Mesothelial cell of epicardium (in vitro differentiated cells): ENCODE data around the gene NTSR1. TPM values are rescaled to one million over a fixed set of nuclear protein-coding genes. Genes with fewer than 3 reads are reported as not detected.

Experiments
- DNase-seq, 2 experiments: peaks; one replicate each; pipeline ENCODE4 v3.0.0; 2021; ENCODE audit warnings: low spot score in 2 of 2; ENCODE audit not compliant: unreplicated experiment in 2 of 2
- H3K27ac Mint-ChIP-seq: 2 replicates; pipeline ENCODE4 v1.8.0; 2021; ENCODE audit warnings: mixed read lengths
- H3K27me3 Mint-ChIP-seq: 2 replicates; pipeline ENCODE4 v1.8.0; 2021; ENCODE audit warnings: low read depth, mixed read lengths
- H3K36me3 Mint-ChIP-seq: 2 replicates; pipeline ENCODE4 v1.8.0; 2021; ENCODE audit warnings: mixed read lengths
- H3K4me1 Mint-ChIP-seq: 2 replicates; pipeline ENCODE4 v1.8.0; 2021; ENCODE audit warnings: mixed read lengths
- H3K4me3 Mint-ChIP-seq: 2 replicates; pipeline ENCODE4 v1.8.0; 2021; ENCODE audit warnings: mild to moderate bottlenecking, moderate library complexity, mixed read lengths
- H3K9me3 Mint-ChIP-seq: 2 replicates; pipeline ENCODE4 v1.8.0; 2021; ENCODE audit warnings: mixed read lengths
- total RNA-seq: library from RNA; stranded (reverse); gene quantifications from 3 replicates; pipeline ENCODE4 v1.2.1, GENCODE V29; 2021
- TF ChIP-seq, protein P1 (sequence below): fragments of 200-600 bp; sonication (generic); IDR thresholded peaks from one replicate; pipeline ENCODE4 v1.5.0; 2021; ENCODE audit warnings: antibody characterized with exemption; ENCODE audit not compliant: unreplicated experiment

NTSR1 gene
- total RNA-seq, 1 donor from 2014 or later: 0.36 TPM

DNA sequence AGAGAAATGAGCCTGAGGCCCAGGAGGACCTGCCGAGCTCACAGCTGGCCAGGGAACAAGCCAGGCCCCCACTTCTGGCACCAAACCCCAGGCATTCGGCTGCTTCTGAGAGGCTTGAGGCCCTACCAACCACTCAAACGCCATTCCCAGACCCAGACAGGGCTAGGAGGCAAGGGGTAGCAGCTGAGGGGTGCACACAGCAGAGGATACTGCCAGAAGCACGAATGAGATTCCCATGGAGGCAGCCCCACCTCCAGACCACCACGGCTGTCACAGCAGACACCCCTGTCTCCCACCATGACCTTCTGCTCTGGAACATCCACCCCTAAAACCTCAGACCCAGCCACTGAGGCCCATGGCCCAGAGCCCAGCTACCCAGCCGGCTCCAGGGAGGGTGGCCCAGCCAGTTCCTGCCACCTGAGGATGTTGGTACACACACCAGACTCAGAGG lies 36.1 kb downstream of the NTSR1 start:
- no peak for DNase-seq
- no peak overlapping the region for H3K4me3 Mint-ChIP-seq
- peaks cover 6% of the 10 kb centered on the region for H3K9me3 Mint-ChIP-seq
- peaks cover 17% of the 10 kb centered on the region for H3K27me3 Mint-ChIP-seq
- TF ChIP-seq, protein P1, sequence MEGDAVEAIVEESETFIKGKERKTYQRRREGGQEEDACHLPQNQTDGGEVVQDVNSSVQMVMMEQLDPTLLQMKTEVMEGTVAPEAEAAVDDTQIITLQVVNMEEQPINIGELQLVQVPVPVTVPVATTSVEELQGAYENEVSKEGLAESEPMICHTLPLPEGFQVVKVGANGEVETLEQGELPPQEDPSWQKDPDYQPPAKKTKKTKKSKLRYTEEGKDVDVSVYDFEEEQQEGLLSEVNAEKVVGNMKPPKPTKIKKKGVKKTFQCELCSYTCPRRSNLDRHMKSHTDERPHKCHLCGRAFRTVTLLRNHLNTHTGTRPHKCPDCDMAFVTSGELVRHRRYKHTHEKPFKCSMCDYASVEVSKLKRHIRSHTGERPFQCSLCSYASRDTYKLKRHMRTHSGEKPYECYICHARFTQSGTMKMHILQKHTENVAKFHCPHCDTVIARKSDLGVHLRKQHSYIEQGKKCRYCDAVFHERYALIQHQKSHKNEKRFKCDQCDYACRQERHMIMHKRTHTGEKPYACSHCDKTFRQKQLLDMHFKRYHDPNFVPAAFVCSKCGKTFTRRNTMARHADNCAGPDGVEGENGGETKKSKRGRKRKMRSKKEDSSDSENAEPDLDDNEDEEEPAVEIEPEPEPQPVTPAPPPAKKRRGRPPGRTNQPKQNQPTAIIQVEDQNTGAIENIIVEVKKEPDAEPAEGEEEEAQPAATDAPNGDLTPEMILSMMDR: no peak
- no peaks in the 10 kb centered on the region for H3K36me3 Mint-ChIP-seq
- peaks cover 6% of the 10 kb centered on the region for H3K4me1 Mint-ChIP-seq
- no peak overlapping the region for H3K27ac Mint-ChIP-seq

DNA sequence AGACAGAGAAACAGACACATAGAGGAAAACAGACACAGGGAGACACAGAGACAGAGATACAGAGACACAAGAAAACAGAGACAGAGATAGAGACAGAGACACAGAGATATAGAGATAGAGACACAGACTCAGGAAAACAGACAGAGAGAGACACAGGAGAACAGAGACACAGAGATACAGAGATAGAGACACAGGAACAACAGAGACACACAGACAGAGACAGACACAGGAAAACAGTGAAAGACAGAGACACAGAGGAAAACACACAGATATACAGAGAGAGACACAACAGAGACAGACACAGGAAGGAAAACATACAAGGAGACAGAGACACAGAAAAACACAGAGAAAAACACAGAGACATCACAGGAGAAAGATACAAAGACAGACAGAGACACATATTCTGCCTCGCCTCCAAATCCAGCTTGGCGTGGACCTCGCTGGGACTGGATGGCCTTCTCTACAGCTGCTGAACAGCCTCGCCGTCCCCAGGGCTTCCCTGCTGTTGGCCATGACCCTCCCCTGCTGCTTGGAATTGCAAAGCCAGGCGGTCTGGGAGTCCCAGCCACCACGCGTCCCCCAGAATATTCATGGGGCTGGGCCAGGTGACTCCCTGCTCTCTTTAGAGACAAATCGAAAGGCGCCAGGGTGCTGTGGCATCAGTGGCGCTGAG lies 36.8 kb downstream of the NTSR1 start:
- Mint-ChIP-seq H3K36me3 (no peaks in the 10 kb centered on the region), H3K9me3 (peaks cover 6% of the 10 kb centered on the region), H3K27me3 (peaks cover 11% of the 10 kb centered on the region), H3K27ac (no peak overlapping the region), H3K4me3 (no peak overlapping the region), H3K4me1 (peaks cover 4% of the 10 kb centered on the region)
- TF ChIP-seq, protein P1: no peak
- DNase-seq: no peak

DNA sequence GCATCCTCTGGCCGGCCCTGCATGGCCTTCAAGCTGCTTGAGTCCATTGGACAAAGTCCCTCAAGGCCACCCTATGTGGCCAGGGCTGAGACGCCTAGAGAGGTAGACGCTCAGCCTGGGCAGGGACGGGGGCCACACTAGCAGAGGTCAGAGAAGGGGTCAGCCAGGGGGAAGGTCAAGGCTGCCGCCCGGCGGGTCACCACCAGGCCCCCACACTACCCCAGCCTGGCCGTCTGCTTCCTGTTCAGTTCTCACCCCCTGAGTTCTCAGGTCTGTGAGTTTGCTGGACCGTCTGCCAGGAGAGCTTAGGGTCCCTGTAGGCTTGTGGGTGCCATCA lies 37.3 kb downstream of the NTSR1 start:
- Mint-ChIP-seq H3K36me3 (no peaks in the 10 kb centered on the region), H3K27me3 (peaks cover 11% of the 10 kb centered on the region), H3K27ac (no peak overlapping the region), H3K9me3 (peaks cover 6% of the 10 kb centered on the region), H3K4me3 (no peak overlapping the region), H3K4me1 (peaks cover 4% of the 10 kb centered on the region)
- peak in 1 of 2 experiments; percentile 16 for DNase-seq
- TF ChIP-seq, protein P1: no peak

DNA sequence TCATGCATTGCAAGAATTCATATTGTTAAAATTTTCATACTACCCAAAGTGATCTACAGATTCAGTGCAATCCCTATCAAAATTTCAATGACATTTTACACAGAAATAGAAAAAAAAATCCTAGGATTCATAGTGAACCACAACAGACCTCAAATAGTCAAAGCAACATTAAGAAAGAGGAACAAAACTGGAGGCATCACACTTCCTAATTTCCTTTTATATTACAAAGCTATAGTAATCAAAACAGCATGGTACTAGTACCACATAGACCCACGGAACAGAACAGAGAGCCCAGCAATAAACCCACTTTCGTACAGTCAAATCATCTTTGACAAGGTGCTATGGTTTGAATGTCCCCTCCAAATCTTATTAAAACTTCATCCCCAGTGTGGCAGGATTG lies 39.7 kb downstream of the NTSR1 start:
- no peaks in the 10 kb centered on the region for H3K36me3 Mint-ChIP-seq
- TF ChIP-seq, protein P1: no peak
- DNase-seq: no peak
- peaks cover 6% of the 10 kb centered on the region for H3K27me3 Mint-ChIP-seq
- H3K9me3 Mint-ChIP-seq: peaks cover 6% of the 10 kb centered on the region
- H3K27ac Mint-ChIP-seq: no peak overlapping the region
- no peak overlapping the region for H3K4me3 Mint-ChIP-seq
- peaks cover 8% of the 10 kb centered on the region for H3K4me1 Mint-ChIP-seq

DNA sequence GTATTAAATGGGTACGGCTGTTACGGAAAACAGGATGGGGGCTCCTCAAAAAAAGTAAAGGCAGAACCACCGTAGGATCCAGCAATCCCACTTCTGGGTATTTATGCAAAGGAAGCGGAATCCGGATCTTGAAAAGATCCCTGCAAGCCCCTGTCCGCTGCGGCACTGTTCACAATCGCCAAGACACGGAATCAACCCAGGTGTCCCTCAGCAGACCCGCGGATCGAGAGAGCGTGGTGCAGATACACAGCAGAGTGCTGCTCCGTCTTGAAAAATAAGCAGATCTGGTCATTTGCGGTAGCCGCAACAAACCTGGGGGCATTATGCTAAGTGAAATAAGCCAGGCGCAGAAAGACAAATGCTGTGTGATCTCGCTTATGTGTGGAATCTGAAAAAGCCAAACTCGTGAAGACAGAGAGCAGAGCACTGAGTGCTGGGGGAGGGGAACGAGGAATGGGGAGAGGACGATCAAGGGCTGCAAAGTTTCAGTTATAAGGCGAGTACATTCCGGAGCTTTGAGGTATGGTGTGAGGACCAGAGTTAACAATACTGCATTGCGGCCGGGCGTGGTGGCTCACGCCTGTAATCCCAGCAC lies 41.3 kb downstream of the NTSR1 start:
- Mint-ChIP-seq H3K27me3 (peaks cover 6% of the 10 kb centered on the region), H3K27ac (no peak overlapping the region), H3K36me3 (no peaks in the 10 kb centered on the region), H3K4me1 (peaks cover 8% of the 10 kb centered on the region), H3K4me3 (no peak overlapping the region), H3K9me3 (peaks cover 6% of the 10 kb centered on the region)
- TF ChIP-seq, protein P1: no peak
- no peak for DNase-seq
